H1 (cell line): ENCODE measurements around the gene LRRC26. TPM values are rescaled to one million over a fixed set of nuclear protein-coding genes. Genes with fewer than 3 reads are reported as not detected.

ENCODE experiments used
- EGR1 ChIP-seq: IDR thresholded peaks from 2 replicates; pipeline ENCODE4 v1.6.1; 2011; ENCODE audit warnings: low read depth, low read length, borderline replicate concordance
- RAD21 ChIP-seq, 2 experiments: IDR thresholded peaks in 1 of 2; conservative IDR thresholded peaks in 1 of 2; 2 replicates each; pipeline ENCODE4 v1.6.1; 2011; ENCODE audit warnings: low read depth in 2 of 2, low read length in 2 of 2, improper control_type of control experiment in 1 of 2, inconsistent platforms in 1 of 2, mild to moderate bottlenecking in 1 of 2, moderate library complexity in 1 of 2
- SUZ12 ChIP-seq: fragments of 200-600 bp; sonication (generic); IDR thresholded peaks from 2 replicates; pipeline ENCODE4 v1.6.1; 2012; ENCODE audit warnings: mild to moderate bottlenecking, inconsistent platforms, low read length, moderate library complexity, mixed read lengths
- polyA plus RNA-seq, 7 experiments: library from polyadenylated mRNA; depleted of rRNA in 3 of 7; stranded (reverse) in 5 of 7; unstranded in 2 of 7; fragments of >200 nt in 5 of 7; fragments of 200-250 nt in 2 of 7; gene quantifications; 1 replicate in 5 of 7; 2 replicates in 1 of 7; 4 replicates in 1 of 7; pipeline versions ENCODE4 v1.2.1 to v1.2.3, GENCODE V29; 2011 to 2013; ENCODE audit warnings: missing spikeins in 2 of 7, mixed read lengths in 2 of 7
- total RNA-seq: library from RNA; stranded (reverse); fragmentation: NEBNext Ultra II Directional; extraction: Animal tissue kit (Norgen Biotek cat#: 25700); gene quantifications from 2 replicates; pipeline ENCODE4 v1.2.1, GENCODE V29; 2021
- TF ChIP-seq, protein P1 (sequence below): fragments of 300-600 bp; sonication (generic); IDR thresholded peaks from 2 replicates; pipeline ENCODE4 v1.7.1; 2012; ENCODE audit warnings: low read length, moderate library complexity, mild to moderate bottlenecking, inconsistent platforms; ENCODE audit not compliant: insufficient replicate concordance
- TF ChIP-seq, protein P2 (sequence below), 3 experiments: IDR thresholded peaks; 1 replicate in 2 of 3; 2 replicates in 1 of 3; pipeline versions ENCODE4 v1.5.1 to v1.6.1; 2011; ENCODE audit warnings: low read length in 3 of 3, mild to moderate bottlenecking in 3 of 3, inconsistent platforms in 2 of 3, low read depth in 1 of 3, moderate library complexity in 1 of 3; ENCODE audit not compliant: insufficient read depth in 1 of 3; ENCODE audit errors: control extremely low read depth in 1 of 3

The LRRC26 gene
- total and polyA plus RNA-seq, 2 of the 8 experiments (the other 6 are each of a cell fraction or from before 2014, with no cell fraction given) = 0.34 to 0.85 TPM

DNA sequence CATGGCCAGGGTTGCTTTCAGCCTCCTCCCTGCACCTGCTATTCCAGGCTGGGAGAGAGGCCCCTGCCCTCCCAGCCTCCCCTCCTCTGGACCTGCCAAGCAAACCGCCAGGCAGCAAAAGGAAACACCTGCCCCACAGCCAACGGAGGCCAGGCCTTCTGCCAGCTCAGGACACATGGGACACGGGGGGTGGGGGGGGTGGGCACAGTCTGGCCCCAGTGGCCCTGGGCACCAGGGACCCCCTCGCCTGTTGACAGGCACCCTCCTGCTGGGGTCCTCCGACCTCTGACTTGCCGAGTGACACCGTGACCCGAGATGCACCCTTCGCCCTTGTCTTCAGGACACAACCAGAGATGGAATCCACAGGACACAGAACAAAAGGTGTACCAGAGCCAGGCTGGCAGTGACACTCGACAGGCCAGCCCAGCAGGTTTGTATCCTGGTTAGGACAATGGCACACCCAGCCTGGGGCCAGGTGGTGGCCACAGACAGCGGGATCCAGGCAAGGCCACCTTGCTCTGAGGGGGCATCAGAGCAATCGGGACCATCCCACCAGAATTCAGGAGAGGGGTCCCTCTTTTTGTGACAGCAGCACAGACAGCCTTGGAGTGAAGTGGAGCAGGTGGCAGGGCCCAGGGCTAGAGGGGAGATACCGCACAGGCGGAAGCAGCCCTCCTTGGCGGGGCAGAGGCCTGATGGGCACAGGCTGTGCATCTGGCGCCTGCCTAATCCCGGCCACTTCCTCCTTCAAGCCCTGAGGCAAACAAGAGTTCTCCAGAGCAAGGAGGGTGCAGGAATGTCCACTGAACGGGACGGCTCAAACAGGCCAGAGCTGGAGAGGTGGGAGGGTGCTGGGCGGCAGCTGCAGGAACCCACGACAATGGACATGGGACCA, 3.3 kb upstream of the LRRC26 start (continued):
- TF ChIP-seq, protein P1, sequence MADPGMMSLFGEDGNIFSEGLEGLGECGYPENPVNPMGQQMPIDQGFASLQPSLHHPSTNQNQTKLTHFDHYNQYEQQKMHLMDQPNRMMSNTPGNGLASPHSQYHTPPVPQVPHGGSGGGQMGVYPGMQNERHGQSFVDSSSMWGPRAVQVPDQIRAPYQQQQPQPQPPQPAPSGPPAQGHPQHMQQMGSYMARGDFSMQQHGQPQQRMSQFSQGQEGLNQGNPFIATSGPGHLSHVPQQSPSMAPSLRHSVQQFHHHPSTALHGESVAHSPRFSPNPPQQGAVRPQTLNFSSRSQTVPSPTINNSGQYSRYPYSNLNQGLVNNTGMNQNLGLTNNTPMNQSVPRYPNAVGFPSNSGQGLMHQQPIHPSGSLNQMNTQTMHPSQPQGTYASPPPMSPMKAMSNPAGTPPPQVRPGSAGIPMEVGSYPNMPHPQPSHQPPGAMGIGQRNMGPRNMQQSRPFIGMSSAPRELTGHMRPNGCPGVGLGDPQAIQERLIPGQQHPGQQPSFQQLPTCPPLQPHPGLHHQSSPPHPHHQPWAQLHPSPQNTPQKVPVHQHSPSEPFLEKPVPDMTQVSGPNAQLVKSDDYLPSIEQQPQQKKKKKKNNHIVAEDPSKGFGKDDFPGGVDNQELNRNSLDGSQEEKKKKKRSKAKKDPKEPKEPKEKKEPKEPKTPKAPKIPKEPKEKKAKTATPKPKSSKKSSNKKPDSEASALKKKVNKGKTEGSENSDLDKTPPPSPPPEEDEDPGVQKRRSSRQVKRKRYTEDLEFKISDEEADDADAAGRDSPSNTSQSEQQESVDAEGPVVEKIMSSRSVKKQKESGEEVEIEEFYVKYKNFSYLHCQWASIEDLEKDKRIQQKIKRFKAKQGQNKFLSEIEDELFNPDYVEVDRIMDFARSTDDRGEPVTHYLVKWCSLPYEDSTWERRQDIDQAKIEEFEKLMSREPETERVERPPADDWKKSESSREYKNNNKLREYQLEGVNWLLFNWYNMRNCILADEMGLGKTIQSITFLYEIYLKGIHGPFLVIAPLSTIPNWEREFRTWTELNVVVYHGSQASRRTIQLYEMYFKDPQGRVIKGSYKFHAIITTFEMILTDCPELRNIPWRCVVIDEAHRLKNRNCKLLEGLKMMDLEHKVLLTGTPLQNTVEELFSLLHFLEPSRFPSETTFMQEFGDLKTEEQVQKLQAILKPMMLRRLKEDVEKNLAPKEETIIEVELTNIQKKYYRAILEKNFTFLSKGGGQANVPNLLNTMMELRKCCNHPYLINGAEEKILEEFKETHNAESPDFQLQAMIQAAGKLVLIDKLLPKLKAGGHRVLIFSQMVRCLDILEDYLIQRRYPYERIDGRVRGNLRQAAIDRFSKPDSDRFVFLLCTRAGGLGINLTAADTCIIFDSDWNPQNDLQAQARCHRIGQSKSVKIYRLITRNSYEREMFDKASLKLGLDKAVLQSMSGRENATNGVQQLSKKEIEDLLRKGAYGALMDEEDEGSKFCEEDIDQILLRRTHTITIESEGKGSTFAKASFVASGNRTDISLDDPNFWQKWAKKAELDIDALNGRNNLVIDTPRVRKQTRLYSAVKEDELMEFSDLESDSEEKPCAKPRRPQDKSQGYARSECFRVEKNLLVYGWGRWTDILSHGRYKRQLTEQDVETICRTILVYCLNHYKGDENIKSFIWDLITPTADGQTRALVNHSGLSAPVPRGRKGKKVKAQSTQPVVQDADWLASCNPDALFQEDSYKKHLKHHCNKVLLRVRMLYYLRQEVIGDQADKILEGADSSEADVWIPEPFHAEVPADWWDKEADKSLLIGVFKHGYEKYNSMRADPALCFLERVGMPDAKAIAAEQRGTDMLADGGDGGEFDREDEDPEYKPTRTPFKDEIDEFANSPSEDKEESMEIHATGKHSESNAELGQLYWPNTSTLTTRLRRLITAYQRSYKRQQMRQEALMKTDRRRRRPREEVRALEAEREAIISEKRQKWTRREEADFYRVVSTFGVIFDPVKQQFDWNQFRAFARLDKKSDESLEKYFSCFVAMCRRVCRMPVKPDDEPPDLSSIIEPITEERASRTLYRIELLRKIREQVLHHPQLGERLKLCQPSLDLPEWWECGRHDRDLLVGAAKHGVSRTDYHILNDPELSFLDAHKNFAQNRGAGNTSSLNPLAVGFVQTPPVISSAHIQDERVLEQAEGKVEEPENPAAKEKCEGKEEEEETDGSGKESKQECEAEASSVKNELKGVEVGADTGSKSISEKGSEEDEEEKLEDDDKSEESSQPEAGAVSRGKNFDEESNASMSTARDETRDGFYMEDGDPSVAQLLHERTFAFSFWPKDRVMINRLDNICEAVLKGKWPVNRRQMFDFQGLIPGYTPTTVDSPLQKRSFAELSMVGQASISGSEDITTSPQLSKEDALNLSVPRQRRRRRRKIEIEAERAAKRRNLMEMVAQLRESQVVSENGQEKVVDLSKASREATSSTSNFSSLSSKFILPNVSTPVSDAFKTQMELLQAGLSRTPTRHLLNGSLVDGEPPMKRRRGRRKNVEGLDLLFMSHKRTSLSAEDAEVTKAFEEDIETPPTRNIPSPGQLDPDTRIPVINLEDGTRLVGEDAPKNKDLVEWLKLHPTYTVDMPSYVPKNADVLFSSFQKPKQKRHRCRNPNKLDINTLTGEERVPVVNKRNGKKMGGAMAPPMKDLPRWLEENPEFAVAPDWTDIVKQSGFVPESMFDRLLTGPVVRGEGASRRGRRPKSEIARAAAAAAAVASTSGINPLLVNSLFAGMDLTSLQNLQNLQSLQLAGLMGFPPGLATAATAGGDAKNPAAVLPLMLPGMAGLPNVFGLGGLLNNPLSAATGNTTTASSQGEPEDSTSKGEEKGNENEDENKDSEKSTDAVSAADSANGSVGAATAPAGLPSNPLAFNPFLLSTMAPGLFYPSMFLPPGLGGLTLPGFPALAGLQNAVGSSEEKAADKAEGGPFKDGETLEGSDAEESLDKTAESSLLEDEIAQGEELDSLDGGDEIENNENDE = no peak
- TF ChIP-seq, protein P2, sequence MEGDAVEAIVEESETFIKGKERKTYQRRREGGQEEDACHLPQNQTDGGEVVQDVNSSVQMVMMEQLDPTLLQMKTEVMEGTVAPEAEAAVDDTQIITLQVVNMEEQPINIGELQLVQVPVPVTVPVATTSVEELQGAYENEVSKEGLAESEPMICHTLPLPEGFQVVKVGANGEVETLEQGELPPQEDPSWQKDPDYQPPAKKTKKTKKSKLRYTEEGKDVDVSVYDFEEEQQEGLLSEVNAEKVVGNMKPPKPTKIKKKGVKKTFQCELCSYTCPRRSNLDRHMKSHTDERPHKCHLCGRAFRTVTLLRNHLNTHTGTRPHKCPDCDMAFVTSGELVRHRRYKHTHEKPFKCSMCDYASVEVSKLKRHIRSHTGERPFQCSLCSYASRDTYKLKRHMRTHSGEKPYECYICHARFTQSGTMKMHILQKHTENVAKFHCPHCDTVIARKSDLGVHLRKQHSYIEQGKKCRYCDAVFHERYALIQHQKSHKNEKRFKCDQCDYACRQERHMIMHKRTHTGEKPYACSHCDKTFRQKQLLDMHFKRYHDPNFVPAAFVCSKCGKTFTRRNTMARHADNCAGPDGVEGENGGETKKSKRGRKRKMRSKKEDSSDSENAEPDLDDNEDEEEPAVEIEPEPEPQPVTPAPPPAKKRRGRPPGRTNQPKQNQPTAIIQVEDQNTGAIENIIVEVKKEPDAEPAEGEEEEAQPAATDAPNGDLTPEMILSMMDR (IDR thresholded peaks at IDR 0.05; ENCODE audit: control extremely low read depth in 1 of 3, insufficient read depth in 1 of 3, low read depth in 1 of 3, low read length in 3 of 3) = no peak
- no peak for TF ChIP-seq EGR1
- no peak for TF ChIP-seq SUZ12
- TF ChIP-seq RAD21 (IDR thresholded peaks at IDR 0.05 in 1 of 2, conservative IDR thresholded peaks at IDR 0.05 in 1 of 2; ENCODE audit: low read depth in 2 of 2, low read length in 2 of 2) = no peak
